Psoas muscle (tissue), 8 donors: ENCODE results near the gene PIM3. TPM values are rescaled to one million over a fixed set of nuclear protein-coding genes. Genes with fewer than 3 reads are reported as not detected.
"Not testable (repeated sequence)": the region's sequence is repeated elsewhere in the genome, so short reads cannot be mapped to it uniquely, and the experiment has no call there.

ENCODE experiments used
- ATAC-seq, 4 donors: fragments of 200-7000 bp; cut with Tn5 transposase; one replicate each; pipeline ENCODE4 v1.9.1; 2020; ENCODE audit warnings: moderate library complexity in 3 of 4, mild to moderate bottlenecking in 2 of 4
- DNase-seq, 2 donors: peaks; one replicate each; pipeline ENCODE4 v3.0.0-alpha.2; 2020
- H3K27ac ChIP-seq: fragments of 200-600 bp; one replicate; pipeline ENCODE4 v1.8.0; 2022
- H3K27me3 ChIP-seq, 3 donors: fragments of 200-600 bp in 1 of 3; one replicate each; pipeline versions ENCODE4 v1.6.1 to v1.8.0; 2013 to 2022; ENCODE audit warnings: low read length in 2 of 3, mild to moderate bottlenecking in 2 of 3, moderate library complexity in 1 of 3; ENCODE audit not compliant: insufficient read depth in 3 of 3
- H3K36me3 ChIP-seq, 2 donors: fragments of 200-600 bp in 1 of 2; one replicate each; pipeline versions ENCODE4 v1.6.1 to v1.8.0; 2013 to 2022; ENCODE audit warnings: low read depth in 1 of 2, mild to moderate bottlenecking in 1 of 2, moderate library complexity in 1 of 2; ENCODE audit not compliant: insufficient read depth in 1 of 2
- H3K4me1 ChIP-seq: fragments of 200-600 bp; one replicate; pipeline ENCODE4 v1.8.0; 2022
- H3K4me3 ChIP-seq: fragments of 200-600 bp; one replicate; pipeline ENCODE4 v1.8.0; 2022; ENCODE audit warnings: mild to moderate bottlenecking
- H3K9me3 ChIP-seq: fragments of 200-600 bp; one replicate; pipeline ENCODE4 v1.8.0; 2022
- WGBS, 3 donors: extraction: QIAGEN DNeasy Blood & Tissue Kit; methylation state at CpG; one replicate each; pipeline versions ENCODE4 v1.1.6 to v1.1.7; 2013; 5-methylcytosine and 5-hydroxymethylcytosine counted together
- intact Hi-C, 2 donors: fragments of 100-400 bp; cut with DNase I; formaldehyde crosslinking; loops; one replicate each; pipeline versions ENCODE4 v1.11.0 to v1.14.2; 2022
- polyA plus RNA-seq, 3 donors: library from polyadenylated mRNA; stranded (reverse); fragments of 200-250 nt; gene quantifications; one replicate each; pipeline ENCODE4 v1.2.3, GENCODE V29; 2013
- total RNA-seq, 4 donors: library from RNA; stranded (reverse); fragmentation: NEBNext Ultra II Directional in 2 of 4; extraction: Animal tissue kit (Norgen Biotek cat#: 25700) in 2 of 4; gene quantifications; one replicate each; pipeline versions ENCODE4 v1.2.1 to v1.2.4, GENCODE V29; 2021 to 2023
- TF ChIP-seq, protein P1 (sequence below): fragments of 200-600 bp; IDR thresholded peaks from one replicate; pipeline ENCODE4 v1.8.0; 2022; ENCODE audit warnings: antibody characterized with exemption
- donor health status: healthy with polysubstance abuse.
- donor health status: DM: no; HTN: no; CAD: no; lungs with moderate emphysema.
- donor health status: Bipolar disorder and iron deficiency.
- donor health status: healthy.
- donor health status: DM: yes; HTN: yes; CAD: no.
- donor health status: DM: no; HTN: no; CAD: no.
- donor health status: DM: no; HTN: no; CAD: no.
- donor health status: DM: yes; HTN: yes; CAD: no.

The PIM3 gene
- total and polyA plus RNA-seq, 7 donors, result 40.5 to 128 (median 79.0) TPM

DNA sequence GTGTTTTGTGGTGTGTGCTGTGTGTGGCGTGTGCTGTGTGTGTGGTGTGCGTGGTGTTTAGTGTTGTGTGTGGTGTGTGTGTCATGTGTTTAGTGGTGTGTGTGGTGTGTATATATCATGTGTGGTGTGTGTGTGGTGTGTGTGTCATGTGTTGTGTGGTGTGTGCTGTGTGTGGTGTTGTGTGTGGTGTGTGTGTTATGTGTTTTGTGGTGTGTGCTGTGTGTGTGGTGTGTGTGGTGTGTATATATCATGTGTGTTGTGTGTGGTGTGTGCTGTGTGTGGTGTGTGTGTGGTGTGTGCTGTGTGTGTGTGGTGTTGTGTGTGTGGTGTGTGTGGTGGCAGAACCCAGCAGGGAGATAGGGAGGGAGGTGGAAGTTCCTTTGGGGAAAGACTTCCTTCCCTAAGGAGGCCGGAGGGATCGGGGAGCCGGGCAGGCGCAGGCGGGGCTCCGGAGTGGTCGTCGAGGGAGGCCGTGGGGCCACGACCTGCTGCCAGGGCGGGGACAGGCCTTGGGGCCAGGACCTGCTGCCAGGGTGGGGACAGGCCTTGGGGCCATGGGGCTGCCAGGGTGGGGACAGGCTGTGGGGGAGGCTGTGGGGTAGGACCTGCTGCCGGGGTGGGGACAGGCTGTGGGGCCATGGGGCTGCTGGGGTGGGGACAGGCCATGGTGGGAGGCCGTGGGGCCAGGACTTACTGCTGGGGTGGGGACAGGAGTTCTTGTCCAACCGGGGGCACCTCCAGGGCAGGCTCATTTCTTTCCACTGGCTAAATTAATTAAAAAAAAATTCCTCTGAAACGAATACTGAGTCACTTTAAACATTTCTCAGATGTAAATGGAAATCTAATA, 15.2 kb downstream of the PIM3 start:
- Histone ChIP-seq H3K4me3 (no peak overlapping the region), H3K9me3 (no peaks in the 10 kb centered on the region), H3K36me3 (no peaks in the 10 kb centered on the region), H3K27ac (peak overlapping the region; percentile 36), H3K4me1 (peaks cover 3% of the 10 kb centered on the region), H3K27me3 (no peaks in the 10 kb centered on the region)
- WGBS, 3 donors, result 35 to 43% (median 40%) methylated on average over 17 of the region's 17 CpGs
- TF ChIP-seq, protein P1, sequence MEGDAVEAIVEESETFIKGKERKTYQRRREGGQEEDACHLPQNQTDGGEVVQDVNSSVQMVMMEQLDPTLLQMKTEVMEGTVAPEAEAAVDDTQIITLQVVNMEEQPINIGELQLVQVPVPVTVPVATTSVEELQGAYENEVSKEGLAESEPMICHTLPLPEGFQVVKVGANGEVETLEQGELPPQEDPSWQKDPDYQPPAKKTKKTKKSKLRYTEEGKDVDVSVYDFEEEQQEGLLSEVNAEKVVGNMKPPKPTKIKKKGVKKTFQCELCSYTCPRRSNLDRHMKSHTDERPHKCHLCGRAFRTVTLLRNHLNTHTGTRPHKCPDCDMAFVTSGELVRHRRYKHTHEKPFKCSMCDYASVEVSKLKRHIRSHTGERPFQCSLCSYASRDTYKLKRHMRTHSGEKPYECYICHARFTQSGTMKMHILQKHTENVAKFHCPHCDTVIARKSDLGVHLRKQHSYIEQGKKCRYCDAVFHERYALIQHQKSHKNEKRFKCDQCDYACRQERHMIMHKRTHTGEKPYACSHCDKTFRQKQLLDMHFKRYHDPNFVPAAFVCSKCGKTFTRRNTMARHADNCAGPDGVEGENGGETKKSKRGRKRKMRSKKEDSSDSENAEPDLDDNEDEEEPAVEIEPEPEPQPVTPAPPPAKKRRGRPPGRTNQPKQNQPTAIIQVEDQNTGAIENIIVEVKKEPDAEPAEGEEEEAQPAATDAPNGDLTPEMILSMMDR, result no peak
- DNase-seq, result peak; percentile 18 to 58
- intact Hi-C loops, result no loop called here
- ATAC-seq, result no peak

DNA sequence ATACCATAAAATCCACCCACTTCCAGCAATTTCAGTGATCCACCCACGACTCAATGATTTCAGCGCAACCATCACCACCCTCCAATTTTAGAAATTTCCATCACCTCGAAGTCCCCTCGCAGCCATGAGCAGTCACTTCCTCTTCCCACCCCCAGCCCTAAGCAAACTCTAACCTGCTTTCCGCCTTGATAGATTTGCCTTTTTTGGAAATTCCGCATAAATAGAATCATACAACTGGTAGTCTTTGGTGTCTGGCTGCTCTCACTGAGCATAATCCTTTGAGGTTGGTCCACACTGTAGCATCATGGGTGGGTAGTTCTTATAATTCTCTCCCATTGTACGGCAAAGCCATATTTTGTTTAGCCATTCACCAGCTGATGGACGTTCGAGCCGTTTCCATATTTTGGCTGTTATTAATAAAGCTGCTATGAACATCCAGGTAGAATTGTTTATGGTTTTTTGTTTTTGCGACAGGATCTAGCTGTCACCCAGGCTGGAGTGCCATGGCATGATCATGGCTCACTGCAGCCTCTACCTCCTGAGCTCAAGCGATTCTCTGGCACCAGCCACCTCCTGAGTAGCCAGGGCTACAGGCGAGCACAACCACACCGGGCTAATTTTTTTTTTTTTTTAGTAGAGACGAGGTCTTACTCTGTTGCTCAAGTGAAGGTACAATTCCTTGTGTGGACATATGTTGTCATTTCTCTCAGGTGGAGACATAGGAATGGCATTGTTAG, 16.0 kb downstream of the PIM3 start:
- peaks cover 1% of the 10 kb centered on the region for H3K4me1 ChIP-seq
- H3K4me3 ChIP-seq, result no peak overlapping the region
- no peaks in the 10 kb centered on the region for H3K36me3 ChIP-seq
- no peaks in the 10 kb centered on the region for H3K9me3 ChIP-seq
- WGBS, 3 donors, result 44 to 52% (median 46%) methylated on average over 15 of the region's 15 CpGs
- peak in 3 of 4 donors; percentile 17 to 41 (median 23) for ATAC-seq
- peak overlapping the region; percentile 36 for H3K27ac ChIP-seq
- no peak for DNase-seq
- H3K27me3 ChIP-seq, result no peaks in the 10 kb centered on the region
- TF ChIP-seq, protein P1, result no peak
- intact Hi-C loops, result no loop called here

DNA sequence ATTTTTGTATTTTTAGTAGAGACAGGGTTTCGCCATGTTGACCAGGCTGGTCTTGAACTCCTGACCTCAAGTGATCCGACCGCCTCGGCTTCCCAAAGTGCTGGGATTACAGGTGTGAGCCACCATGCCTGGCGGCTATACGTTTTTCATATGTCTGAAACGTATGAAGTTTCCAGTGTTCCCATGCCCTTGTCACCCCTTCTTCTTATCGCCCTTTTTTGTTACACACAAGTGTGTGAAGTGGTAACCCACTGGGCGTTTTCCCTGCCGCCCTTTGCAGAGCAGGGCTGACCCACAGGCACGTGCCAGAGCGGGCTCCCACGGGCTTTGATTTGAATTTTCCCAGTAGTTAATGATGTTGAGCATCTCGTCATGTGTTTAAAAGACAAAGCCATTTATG, 17.0 kb downstream of the PIM3 start:
- no peaks in the 10 kb centered on the region for H3K9me3 ChIP-seq
- intact Hi-C loops, result no loop called here
- H3K4me3 ChIP-seq, result no peak overlapping the region
- DNase-seq, result no peak
- TF ChIP-seq, protein P1, result no peak
- peaks cover 0 to 2% (median 0%) of the 10 kb centered on the region in 3 donors for H3K27me3 ChIP-seq
- H3K36me3 ChIP-seq, result no peaks in the 10 kb centered on the region
- H3K27ac ChIP-seq, result no peak overlapping the region
- 71 to 80% (median 77%) methylated on average over 13 to 14 of the region's 14 CpGs for WGBS, 3 donors
- ATAC-seq, result no peak
- H3K4me1 ChIP-seq, result no peaks in the 10 kb centered on the region

DNA sequence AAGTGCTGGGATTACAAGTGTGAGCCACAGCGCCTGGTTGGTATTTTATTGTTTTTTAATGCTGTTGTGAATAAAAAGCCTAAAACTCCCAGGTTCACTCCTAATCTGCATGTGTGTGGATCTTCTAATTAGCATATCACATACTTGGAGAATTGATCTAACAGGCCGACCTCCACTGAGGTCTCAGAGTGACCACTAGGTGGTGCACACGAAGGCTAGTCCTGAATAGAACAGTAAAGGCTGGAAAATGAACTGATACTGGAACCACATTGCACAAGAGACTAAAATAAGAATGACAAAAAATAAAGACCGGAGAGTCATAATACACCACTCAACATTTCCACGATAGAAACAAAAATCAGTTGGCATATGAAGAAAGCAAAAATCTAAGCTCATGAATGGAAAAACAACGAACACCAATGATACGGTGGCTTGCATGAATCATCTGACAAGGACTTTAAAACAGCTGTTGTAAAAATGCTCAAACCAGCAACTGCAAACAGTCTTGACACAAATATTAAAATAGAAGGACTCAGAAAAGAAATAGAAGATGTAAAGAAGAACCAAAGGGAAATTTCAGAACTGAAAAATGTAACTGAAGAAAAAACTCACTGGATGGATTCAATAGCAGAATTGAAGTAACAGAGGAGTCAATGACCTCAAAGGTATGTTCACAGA, 19.2 kb downstream of the PIM3 start:
- intact Hi-C loops, result no loop called here
- TF ChIP-seq, protein P1, result peak; percentile 43
- ATAC-seq (peak in 1 of 4 donors; percentile 46), DNase-seq (peak in 1 of 2 donors; percentile 47)
- 31 to 39% (median 33%) methylated on average over 7 of the region's 7 CpGs for WGBS, 3 donors
- H3K9me3 ChIP-seq, result no peaks in the 10 kb centered on the region
- H3K4me3 ChIP-seq, result no peak overlapping the region
- no peak overlapping the region for H3K27ac ChIP-seq
- H3K27me3 ChIP-seq, result peaks cover 0 to 22% (median 2%) of the 10 kb centered on the region in 3 donors
- no peaks in the 10 kb centered on the region for H3K4me1 ChIP-seq
- no peaks in the 10 kb centered on the region for H3K36me3 ChIP-seq

DNA sequence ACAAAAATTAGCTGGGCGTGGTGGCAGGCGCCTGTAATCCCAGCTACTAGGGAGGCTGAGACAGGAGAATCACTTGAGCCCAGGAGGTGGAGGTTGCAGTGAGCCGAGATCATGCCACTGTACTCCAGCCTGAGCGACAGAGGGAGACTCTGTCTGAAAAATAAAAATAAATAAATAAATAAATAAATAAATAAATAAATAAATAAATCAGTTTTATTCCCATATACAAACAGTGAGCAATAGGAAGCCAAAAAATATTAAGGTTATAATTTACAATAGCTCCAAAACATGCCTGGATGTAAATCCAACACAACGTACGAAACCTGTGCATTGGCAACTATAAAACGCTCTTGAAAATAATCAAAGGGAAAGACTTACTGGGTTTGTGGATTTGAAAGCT, 21.2 kb downstream of the PIM3 start:
- ATAC-seq, intact Hi-C loops, H3K4me3 ChIP-seq, H3K9me3 ChIP-seq, H3K36me3 ChIP-seq, H3K4me1 ChIP-seq, H3K27ac ChIP-seq, DNase-seq: not testable (repeated sequence)
- 93 to 96% (median 96%) methylated on average over 7 of the region's 7 CpGs for WGBS, 3 donors
- H3K27me3 ChIP-seq, result peaks cover 0 to 28% (median 2%) of the 10 kb centered on the region in 3 donors
